Stimulated activated CD4-positive, alpha-beta T cell treated with anti-CD3 and anti-CD28 coated beads, Interleukin-15, amount 100 ng/mL, for 1 hour (primary cell): ENCODE data around the gene APOM.

ENCODE experiments used
- DNase-seq, 2 donors: peaks; one replicate each; pipeline ENCODE4 v3.0.0-alpha.2; 2020; ENCODE audit warnings: low read depth in 1 of 2, low spot score in 1 of 2

Gene APOM

DNA sequence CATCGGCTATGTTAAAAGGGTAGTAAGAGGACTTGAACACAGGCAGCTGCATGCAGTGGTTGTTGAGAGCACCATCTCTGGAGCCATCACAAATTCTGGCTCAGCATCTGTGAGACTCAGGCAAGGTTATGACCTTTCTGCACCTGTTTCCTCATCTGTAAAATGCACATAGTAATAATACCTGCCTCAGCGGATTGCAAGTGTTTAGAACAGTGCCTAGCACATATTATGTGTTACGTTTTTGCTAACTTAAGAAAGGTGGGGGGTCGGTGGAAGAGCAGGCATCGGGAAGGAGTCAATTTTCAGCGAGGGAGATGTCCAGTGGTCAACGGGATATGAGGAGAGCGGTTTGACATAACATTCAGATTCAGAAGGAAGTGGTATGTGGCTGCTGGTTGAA lies 22.3 kb downstream of the APOM start:
- DNase-seq: no peak

DNA sequence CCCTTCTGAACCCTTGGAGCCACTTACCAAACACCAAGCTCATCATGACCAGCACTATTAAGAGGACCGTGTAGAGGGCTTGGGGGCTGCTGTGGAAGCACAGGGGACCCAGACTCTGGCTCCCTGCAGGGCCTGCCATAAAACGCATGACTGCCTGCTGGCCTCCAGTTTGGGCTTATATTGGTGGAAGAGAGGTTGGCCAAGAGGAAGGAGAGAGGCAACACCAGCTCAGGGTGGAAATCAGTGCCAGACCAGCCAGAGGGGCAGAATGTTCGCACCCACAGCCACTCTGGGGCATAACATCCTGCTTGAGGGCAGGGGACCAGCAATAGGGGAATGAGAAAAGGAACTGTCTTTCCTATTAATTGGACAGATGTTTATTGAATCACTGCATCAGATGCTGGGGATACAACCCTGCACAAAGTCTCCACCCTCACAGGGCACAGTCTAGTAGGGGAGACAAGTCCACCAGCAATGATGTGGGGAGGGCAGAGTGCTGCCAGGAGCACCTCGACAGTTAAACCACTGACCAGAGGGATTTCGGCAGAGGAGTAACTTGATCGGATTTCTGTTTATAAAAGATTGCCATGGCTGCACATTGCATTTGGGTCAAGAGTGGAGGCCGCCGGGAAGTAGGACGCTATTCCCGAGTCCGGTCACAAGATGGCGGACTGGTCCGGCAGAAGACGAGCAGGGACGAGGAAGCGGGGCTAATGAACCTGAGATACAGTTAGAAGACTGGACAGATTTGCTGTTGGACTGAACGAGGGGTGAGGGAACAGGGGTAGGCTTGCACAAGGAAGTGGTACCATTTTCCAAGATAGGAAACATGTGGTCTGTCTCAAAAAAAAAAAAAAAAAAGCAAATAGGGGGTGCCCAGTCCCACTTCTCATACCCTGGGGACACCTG lies 24.8 kb downstream of the APOM start, which contains the start of gene LY6G5C:
Gene LY6G5C, minus strand, starts transcription at position 842 of the 909 bp plus-strand sequence. Its CDS starts 694 bp downstream, at position 148.
- peak in 1 of 2 donors; percentile 38 for DNase-seq

DNA sequence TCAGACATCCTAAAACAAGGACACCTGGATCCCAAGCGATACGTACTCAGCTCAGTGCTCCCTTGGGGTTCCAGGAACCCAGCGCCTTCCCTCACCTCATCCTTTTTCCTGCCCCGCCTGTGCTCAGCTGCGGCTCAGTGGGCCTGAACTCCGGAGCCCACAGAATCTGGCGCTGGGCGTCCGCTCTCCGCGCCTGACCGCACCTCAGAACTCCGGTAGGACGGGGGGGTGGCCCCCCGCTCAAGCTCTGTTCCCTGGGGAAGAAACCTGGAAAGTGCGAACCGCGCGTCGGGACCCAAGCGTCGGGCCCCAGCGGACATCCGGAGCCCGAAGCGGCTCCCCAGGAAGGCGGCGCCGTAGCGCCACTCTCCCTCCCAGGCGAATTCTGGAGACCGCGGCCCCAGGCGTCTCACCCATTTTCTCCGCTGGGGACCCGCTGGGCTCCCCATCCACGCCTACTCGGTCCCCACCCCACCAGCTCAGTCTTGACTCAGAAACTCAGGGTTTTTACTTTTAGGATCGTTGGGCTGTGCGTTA lies 25.5 kb downstream of the APOM start:
- no peak for DNase-seq

DNA sequence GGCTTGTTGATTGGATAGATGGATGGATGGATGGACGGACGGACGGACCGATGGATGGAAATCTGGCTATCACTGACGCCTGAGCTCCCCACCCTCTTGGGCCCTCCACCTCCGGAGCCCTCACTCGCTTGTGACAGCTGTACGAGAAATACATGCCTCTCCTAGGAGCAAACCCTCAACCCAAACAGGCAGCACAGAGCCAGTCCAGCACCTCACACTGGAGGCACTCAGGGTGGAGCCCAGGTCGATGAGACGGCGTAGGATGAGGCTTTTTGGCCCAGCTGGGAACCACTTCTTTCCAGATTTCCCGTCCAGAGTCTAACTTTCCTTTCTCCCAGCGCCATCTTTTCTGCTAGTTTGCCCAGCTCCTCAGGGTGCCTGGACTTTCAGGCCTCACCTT lies 27.9 kb downstream of the APOM start:
- DNase-seq: no peak

DNA sequence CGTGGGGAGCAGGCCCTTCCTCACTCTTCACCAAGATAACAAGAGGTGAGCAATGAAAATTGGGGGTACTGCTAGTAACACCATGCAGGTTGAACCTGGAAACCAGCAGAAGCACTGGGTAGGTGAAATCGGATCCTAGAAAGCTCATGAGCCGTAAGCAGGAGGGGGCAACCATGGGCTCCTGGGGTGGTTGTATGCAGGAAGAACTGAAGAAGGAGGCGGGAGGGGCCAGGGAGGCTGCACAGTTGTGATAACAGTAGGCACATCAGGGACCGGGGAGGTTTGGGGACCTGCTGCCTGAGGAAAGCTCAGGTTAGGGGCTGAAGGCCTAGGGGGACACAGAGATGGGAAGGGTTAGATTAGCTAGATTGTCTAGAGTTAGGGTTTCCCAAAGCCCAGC lies 30.8 kb downstream of the APOM start:
- no peak for DNase-seq

DNA sequence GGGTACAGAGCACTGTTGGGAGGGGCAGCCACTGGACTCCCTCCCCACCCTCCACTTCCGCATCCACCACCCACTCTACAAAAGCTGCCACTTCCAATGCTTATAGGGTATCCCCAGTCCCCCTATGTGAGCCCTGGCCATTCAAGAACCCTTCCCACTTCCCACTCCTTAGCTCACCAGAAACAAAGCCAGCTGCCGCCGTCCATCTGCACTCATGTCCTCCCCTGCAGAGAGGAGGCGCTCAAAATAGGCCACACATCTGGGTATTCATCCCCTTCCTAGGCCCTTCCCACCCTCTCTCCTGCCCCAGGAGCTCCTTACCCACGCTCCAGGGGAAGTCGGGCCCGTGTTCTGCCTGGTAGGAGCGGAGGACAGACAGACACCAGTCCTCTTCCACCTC lies 31.6 kb downstream of the APOM start:
- no peak for DNase-seq

DNA sequence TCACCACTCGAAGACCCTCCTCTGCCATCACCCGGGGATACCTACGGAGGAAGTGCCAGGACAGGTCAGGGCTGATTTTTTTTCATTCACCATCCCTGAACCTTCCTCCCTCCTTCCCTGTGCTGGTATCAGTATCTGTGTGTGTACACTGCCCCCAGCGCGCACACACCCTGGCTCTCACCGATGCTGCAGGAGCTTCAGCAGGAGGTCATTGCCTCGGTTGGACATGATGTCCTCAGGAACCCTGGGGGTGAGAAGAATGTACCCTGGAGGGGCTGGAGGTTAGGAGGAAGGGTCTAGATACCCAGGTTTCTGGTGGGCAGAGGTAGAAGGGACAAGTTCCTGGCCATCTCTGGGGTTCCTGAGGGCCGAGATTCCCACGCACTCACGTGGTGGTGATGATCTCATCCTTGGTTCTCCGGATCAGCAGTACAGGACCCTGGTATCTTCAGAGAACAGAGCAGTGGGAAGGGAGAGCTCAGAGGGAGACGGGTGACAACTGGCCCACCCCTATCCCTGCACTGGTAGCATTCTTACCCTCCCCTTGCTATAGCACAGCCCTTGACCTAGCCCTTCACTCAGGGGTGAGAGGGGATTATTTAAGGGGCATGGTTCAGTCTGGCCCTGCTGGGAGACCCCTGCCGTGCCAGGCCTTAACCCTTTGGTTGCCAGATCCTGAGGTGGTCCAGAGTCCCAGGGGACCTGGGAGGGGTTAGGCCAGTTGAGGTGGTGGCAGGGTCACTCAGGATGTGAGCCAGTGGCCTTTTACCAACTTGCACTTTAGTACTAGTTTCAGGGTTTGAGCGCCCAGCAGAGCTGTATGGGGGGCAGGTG lies 32.4 kb downstream of the APOM start:
- no peak for DNase-seq

DNA sequence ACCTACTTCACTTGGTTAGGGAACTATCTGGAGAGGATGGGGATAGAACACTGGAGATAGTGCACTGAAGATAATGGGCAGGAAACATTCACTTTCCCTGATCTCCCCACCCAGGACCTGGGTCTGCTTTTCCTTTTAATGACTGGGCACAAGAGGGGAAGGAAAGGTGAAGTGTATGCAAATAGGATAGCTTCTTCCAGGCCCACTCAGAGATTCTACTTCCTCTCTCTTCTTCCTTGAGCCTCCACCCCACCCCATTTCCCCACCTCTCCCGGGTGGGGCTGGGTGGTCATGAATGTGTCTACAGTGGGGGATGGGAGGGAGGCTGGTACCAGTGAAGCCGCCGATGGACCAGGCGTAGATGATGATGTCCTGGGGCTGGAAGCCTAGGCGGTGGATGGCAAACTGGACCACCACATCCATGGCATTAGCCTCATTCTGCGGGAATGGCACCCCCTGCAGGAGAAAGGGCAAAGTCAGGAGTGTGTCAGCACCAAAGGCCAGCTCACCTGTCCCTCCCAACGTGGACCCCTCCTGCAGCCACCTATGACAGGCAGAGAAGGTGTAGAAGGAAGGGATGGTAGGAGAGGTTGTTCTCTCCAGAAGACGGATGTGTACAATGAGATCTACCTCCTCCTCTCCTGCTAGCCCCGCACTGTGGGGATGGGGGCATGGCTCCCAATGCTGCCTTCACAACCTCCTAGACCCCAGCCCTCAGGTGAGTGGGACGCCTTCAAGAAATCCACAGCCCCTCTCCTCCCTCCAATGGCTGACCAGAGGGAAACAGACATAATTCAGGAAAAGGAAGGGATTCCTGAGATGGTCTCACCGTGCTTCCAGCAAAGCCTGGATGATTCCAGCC lies 33.8 kb downstream of the APOM start:
- no peak for DNase-seq

DNA sequence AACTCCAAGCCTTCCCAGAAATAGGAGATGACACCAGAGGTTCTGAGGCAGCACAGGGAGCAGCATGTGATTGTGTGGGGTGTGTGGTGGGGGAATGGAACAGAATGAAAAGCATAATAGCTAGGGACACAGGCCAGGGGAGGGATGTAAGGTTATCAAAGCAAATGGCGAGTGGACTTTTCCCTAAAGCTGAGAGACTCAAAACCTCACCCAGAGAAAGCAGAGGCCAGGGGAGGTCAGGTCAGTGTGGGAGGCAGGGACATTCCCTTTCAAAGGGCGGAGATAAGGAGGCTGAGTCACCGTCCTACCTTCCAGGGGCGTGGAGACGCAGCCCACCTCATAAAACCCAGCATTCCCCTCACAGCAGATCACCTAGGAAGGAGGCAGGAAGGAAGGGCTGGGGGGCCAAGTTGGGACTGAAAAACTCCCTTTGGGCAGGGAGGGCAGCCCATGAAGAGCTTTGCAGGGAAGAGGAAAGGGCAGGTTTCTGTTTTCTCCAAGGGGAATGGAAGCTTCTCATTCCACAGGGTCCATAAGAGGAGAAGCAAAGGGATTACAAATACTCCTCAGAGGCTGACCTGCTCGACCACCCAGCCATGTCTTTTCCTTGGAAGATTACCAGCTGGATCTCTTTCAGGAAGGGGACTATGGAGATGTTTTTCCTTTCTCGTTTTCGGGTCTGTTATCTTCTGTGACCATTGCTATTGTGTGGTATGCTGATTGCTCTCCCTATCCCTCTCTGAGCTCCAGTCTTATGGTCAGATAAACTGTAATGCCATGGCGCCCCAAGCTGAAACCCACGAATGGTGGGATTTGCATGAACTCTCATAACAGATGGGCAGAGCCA lies 34.8 kb downstream of the APOM start:
- DNase-seq: no peak

DNA sequence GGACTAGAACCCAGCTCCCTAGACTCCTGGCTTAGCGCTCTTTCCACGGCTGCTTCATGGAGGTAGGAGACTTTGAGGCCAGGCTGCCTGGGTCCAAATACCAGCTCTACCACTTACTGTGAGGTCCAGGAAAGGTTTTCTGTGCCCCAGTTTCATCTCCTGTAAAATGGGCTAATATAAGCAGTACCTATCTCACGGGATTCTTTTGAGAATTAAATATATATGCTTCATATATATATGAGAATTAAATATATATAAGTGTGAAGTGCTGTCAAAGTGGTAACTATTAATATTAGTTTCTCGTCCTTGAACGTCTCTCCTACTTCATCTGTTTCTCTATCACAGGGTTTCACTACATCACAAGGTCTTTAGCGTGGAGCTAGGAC lies 35.4 kb downstream of the APOM start:
- DNase-seq: no peak

DNA sequence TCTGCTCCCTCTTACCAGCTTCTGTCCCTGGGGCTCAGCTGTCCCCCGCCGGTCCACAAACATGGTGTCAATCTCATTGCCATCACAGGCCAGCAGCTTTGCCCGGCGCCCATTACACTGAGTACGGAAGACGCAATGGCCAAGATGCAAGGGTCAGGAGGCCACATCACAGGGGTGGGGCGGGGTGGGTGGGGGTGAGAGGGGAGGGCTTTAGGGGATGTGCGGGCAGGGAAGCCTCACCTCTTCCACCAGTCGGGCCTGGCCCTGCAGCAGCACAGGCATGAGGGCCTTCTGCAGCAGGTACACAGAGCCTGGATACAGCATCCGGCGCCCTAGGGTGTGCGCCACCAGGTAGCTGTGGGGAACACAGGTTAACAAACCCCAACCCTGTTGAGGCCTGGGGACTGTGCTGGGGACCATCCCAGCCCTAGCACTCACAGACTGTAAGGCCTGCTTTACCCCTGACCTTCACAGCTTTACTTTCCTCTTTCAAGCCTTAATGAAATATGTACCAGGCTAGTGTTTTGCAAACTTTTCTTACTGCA lies 35.9 kb downstream of the APOM start:
- DNase-seq: no peak

DNA sequence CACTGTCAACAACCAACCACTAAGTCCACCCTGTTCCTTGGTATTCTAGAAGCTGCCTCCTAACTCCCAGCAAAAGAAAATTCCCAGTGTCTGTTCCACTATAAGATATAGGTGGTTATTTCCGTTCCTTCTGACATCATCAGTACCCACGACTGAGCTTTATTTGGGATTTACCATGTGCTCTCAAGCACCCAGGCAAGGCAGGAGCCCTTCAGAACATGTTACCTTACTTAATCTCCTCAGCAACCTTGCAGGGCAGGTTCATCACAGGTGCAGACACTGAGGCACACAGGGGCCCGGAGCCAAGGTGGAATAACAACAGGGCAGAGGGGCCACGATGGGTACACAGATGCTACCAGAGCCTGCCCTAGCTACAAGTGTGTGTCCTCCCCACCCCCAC lies 36.7 kb downstream of the APOM start:
- no peak for DNase-seq

DNA sequence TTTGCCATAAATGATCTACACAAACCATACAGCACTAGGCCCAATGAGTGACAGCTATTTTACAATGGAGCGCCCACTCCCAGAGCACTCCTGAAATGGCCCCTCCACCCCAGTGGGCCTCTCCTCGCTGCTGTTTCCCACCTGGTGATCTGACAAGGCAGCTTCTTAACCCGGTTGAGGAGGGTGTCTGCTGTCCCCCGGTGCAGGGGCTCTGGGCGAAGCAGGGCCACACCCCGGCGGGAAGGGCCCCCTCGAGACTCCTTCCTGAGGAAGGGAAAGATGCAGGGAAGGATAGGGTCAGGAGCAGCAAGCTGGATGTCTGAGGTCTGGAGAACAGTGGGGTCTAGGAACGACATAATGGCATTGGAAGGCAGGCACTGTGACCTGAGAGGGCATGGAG lies 37.2 kb downstream of the APOM start:
- no peak for DNase-seq

DNA sequence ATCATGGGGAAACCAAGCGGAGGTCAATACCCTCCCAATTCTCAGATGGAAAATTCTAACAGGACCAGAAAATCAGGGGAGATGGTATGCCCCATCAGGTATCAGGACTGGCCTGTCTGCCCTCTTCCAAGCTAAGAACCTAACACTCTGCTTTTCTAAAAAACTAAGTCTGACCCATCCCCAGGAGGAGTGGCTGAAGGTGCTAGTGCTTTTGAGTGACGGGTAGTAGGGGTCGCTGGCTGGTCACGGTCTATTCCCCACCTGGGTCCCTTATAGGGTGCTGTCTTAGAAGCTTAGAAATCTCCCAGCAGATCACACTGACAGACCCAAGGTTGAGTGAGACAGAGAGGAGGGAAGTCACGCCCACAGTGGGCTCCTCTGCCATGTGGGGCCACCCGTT lies 37.8 kb downstream of the APOM start:
- DNase-seq: no peak

DNA sequence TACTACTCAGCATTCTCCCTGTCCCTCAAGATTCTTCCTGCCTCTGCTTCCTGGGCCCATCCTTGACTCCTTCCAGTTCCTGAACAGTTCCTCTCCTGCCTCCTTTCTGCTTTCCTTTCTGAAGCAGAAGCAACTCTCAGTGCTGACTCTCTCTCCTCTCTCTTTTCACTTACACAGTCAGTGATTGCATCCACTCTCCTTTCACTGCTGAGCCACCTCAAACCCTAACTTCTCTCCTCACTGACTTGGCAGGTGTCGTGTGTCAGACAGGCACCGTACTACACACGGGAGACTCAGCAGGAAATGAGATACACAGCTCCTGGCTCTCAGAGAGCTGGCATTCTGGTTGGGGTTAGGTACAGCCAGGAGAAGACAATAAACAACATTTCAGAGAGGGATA lies 41.9 kb downstream of the APOM start:
- DNase-seq: no peak

DNA sequence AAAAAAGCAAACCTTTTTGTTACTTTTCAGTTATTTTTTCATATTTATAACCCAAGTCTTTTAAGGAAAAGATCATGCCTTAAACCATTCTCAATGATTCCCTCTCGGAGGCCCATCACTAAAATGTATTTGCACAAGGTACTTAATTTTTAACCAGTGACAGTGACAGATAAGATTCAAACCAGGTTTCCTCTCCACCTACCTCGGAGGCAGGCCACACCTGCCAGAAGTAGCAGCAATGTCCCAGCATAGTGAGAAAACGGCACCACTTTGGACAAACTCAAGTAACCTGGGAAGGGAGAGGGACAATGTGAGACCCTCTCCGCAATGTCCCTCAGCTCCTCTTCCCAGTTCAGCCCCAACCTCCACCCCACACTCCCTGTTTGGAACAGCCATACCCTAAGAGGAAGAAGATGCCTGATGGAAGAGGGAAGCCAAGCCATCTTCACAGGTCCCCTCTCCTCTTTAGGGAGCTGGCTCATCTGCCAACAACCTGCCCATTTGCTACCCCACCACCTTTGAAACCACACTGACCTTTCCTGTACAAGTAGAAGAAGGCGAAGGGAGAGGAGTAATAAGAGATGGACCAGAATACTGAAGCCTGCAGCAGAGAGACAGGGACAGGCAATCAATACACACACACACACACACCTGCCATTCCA lies 45.2 kb downstream of the APOM start:
- DNase-seq: no peak

DNA sequence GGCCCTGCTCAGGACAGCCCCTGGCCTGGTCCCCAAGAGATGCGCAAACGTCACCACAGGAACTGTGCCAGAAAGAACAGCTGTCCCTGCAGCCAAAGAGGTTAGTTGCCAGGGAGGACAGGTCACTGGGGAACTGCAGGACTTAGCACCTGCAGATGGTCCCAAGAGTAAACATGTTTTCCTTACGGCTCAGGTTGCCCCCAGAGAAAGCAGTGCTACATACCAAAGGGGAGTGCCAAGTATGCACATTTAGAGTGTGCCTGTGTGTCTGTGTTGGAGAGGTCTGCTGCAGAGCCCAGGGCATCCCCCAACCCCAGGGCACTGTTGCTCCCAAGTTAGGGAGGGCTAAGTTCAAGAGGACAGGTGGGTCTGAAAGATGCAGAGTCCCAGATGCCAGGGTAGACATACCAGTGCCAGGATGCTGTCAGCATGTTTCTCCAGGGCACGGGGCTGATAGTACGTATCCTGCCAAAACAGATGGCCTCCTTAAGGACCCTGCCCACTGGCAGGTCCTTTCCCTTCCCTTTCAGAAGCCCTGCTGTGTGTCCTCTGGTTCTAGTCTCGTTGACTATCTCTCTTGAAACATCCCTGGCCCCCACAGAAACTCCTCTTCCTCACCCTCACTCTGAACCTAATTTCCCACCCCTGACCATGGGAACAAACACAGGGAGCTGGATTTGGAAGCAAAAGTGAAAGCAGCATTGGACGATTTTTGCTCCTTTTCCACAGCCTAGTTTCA lies 46.1 kb downstream of the APOM start:
- no peak for DNase-seq

DNA sequence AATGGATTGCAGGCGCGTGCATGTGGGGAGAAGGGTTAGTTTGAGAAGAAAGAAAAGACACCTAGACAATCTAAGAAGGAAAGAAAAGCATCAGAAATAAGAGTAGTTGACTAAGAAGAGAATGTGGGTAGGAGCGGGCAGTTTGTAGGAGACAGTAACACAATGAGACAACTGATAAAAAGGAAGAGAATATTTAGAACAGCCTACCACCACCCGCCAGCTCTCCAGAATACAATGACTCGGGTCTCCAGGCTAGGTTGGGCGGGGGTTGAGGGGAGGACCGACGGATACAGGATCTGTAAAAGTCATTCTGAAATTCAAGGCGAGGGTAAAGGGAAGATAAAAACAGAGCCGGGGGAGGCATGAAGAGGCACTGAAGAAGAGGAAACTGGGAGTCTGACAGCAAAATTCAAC lies 46.7 kb downstream of the APOM start:
- no peak for DNase-seq
